ENCODE results near the gene TFEB.

- TF ChIP-seq CTCF (conservative IDR thresholded peaks at IDR 0.05 in 1 of 2, IDR thresholded peaks at IDR 0.05 in 1 of 2; ENCODE audit: low read depth in 1 of 2, low read length in 2 of 2) (no peak), EZH2 (IDR thresholded peaks at IDR 0.05; ENCODE audit: low read length, missing control alignments) (no peak)
These were observed 7.7 kb downstream of the TFEB start for GRCh38 chr6:41727705-41728072.
